ENCODE data around the gene TCF19.

Gene TCF19, protein sequence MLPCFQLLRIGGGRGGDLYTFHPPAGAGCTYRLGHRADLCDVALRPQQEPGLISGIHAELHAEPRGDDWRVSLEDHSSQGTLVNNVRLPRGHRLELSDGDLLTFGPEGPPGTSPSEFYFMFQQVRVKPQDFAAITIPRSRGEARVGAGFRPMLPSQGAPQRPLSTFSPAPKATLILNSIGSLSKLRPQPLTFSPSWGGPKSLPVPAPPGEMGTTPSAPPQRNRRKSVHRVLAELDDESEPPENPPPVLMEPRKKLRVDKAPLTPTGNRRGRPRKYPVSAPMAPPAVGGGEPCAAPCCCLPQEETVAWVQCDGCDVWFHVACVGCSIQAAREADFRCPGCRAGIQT

DNA sequence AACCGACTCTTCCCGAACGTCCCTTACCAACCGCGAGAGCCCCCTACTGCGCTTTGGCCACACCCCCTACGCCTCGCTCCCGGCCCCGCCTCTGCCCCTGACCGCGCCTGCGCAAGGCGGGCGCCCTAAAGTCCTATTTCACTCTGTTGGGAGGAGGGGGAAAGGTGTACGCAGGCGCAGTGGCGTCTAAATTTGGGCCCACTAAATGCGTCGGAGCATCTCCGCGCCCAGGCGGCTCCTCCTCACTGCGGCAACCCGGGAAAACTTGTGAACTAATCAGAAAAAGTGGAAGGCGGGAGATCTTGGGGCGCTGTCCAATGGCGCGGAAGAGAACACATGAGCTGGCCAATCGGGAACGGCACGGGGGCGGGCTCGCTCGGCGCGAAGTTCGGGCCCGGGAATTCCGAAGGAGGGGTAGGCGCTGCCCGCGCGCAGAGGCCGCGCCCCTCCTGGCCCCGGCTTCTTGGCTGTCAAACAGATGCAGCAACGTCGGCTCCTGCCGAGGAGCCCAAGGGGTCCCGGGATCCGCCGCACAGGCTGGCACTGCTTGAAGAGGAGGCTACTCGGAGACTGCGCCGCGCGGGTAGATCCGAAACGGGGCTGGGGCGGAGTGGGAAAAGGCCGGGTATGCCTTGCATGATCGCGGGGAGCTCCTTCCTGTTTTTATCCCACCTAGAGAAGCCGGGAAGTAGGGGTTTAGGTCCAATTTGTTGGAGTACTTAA lies at the start of gene TCF19:
TCF19 (plus strand) TSS at position 450 of the 723 bp plus-strand sequence. CDS start 881 bp downstream, outside the sequence.
- peak; percentile 99 for DNase-seq

DNA sequence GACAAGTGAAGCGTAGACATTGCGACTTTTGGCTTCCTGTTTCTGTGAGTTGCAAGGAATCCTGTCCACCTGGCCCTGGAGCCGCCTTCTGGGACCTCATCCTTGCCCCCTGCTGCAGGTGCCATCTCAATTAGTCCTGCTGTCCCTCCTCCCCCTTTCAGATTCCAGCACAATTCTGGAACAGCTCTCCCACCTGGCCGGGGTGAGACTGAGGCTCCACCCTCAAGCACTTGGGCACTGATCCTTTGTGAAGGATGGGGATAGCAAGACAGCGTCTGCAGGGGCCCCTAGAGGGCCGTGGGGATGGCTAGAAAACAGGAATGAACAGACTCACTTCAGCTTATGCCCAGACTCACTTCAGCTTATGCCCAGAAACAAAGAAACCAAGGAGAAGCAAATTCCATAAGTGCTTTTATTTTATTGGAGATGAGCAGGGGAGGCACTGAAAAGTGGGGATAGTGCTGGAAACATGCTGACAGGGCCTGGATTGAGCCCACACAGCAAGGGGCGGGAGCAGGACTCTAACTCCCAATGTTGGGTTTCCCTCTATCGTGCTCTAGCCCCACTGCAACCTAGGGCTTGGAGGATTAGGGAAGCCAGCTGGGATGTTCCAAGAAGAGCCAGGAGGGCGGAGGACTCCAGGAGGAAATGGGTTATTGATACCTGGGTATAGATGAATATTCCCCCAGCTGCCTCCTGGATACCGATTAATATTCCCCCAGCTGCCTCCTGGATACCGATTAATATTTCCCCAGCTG lies 47.4 kb upstream of the TCF19 start:
- no peak for DNase-seq

DNA sequence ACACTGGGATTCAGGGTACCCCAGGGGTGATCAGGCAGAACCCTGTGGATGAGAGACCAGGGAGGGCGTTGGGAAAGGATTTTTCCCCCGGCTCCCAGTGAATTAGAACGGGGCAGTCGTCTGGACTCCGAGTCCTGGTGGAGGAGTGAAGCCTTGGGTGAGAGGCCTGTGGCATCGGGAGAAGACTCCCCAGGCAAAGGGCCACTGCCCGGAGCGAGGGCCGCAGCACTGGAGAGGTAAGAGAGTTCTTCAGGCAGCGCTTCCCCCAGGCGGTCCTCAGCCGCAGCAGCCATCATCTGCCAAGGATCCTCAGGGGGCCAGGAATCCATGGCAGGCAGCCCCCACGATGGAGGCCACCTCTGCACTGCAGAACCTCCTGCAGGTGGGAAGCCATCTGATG lies 46.7 kb upstream of the TCF19 start:
- no peak for DNase-seq

DNA sequence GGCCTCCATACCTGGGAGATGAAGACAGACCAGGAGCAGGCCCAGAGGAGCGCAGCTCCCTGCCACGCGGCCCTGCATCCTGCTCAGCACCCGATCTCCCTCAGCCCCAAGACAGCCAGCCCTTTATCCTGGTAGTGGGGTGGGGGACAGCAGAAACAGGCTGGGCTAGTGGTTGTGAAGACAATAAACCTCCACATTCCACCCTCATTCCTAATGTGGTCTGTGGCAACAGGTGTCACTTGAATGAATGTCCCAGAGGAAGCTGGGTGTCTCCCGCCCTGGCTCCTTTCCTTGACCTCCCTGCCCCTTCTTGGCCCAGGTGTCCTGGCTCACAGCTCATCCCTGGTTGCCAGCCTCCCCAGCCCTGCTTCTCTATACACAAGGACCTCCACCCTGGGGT lies 45.9 kb upstream of the TCF19 start, which contains the start of gene C6orf15:
C6orf15 (minus strand) TSS at position 98 of the 400 bp plus-strand sequence; CDS start at position 78, 20 bp downstream.
- no peak for DNase-seq

DNA sequence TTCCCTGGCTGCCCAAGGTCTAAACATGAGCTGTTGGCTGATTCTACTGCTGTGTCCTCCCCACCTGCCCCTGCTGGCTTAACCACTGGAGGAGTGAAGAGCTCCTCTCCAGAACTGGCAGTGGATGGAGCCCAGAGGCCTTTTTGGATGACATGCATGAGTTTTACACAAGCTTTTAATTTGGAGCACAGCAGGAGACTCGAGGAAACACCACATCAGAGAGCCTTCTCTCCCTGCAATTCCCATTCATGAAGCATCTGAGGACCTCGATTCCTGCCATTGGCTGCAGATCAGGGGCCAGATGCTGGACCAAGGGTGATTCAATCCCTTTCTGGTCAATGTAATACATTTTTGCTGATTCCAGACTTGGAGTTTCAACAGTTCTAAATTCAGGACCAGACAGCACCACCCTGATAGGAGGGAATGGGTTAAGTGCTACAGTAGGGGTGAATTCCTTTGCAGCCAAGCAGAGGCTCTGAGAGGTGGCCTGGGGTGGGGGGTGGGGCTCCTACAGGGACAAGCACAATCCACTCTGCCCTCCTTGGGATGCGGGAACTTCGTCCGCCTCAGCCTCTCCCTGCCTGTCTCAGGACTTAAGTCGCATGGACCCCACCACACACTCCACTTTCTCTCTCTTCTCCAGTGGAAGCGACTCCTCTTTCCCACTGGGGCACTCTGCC lies 44.4 kb upstream of the TCF19 start:
- DNase-seq: no peak

DNA sequence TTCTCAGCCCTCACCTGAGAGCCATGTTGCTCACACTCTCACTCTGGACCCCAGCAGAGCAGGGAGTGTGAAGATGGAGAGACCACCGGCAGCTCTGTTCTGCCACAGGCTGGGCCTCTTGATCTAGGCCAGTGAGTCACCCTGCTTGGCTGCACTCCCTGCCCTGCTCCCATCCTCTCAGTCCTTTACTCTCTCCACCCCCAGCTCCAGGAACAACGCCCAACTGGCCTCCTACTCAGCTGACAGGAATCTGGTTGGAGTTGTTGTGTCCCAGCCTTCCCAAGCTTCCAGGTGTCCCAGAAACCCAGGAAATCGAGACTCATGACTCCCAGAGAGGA lies 43.9 kb upstream of the TCF19 start, which contains the start of gene PSORS1C1:
PSORS1C1 (plus strand) TSS at position 260 of the 338 bp plus-strand sequence. CDS start 14,833 bp downstream, outside the sequence.
- DNase-seq: no peak

DNA sequence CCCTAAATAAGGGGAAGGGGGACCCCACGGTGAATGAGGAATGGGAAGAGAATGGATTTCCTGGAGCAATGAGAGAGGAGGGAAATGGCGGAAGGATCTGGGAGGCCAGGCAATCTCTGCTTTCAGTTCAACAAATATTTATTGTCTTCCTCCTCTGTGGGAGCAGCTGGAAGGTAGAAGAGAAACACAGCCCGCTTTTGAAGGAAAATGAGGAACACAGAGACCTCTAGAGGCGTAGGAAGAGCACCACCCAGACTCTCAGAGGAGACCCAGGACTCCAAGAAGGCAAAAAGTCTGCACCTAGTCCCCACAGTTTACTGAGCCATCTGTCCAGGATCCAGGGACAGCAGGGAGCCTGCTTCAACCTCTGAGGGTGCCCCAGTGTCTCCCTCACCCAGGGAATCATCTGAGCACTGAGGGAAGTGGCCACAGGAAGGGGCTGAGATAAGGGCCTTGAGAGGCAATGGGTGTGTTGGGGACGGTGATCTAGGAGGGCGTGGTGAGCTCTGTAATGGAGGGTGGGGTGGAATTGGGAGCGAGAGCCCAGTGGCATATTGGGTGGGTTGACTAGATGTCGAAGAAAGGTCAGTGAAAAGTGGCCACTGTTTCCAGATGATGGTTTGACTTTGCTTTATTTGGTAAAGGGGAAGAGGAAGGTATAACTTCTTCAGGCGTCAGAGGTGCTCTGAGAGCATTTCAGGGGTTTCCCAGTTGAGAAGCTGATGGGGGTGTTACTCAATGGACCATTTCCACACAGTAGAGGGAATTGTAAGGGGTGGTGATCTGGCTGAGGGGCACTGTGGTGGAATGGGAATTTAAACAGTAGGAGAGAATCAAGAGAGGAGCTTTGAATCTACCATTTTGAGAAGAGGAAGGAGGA lies 43.2 kb upstream of the TCF19 start:
- DNase-seq: no peak

DNA sequence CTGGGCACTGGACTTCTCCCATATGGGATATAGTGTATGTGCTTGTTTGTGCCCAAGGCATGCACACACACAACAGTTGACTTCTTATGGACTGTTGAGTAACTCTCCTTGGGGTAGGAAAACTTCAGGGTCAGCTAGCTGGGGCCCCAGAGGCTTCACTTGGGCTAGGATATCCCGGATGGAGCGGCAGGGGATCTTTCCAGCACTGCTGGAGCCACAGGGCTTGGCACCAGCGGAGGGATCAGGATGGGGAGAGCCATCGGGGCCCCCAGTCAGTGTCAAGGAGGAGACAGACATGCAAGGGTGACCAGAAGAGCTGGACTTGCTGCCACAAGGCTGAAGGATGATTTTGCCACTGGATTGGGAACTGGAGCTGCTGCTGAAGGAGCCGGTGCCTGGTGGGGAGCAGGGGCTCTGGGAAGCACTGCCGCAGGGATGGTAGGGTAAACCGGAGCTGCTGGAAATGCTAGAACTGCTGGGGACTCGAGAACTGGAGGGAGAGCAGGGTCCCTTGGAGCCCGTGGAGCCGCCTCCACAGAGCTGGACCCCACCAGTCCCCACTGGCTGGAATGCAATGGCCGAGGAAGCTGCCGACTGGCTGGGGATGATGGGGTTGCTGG lies 42.3 kb upstream of the TCF19 start:
- DNase-seq: no peak

DNA sequence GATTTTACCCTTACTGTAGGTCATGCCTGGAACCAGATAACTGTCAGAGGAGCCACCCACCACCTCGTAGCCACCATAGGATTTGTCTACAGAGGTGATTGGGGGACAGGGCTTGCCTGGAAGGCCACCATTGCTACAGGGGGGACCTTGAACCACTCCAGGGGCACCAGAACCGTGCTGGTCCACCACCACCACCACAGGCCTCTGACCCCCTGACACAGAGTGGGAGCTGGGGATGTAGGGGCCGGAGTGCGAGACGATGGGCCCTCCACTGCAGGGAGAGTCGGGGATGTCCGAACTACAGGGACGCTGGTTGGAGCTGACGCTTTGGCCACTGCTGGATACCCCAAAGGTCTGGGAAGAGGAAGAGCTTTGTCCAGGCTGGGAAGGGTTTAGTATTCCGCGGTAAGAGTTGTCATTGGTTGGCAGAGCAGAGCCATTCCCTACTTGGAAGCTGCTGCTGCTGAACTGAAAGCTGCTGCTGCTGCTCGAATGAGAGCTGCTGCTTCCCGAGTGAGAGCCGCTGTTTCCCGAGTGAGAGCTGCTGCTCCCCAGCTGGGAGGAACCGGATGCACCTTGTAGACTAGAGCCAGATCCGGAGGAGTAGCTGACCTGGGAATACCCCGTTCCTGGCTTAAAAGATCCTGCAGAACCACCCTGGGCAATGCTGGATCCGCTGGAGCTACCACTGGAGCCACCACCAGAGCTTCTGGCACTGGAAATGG lies 41.6 kb upstream of the TCF19 start:
- no peak for DNase-seq

DNA sequence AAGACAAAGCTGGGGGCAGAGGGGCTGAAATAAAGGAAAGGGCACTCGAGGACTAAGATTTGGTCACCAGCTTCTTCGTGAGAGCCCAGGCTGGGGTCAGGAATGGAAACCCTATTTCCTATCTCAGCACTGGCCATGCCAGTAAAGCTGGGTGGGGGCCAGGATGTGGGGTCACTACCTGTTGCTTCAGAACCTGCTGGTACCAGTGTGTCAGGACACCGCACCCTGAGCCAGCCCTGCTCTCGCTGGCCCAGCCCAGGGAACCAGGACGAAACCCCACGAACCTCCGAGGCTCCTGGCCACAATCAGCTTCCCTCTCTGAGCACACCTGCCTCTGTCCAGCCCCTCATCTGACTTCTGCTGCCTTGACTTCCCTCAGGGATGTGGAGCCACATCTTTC lies 40.2 kb upstream of the TCF19 start:
- DNase-seq: no peak

DNA sequence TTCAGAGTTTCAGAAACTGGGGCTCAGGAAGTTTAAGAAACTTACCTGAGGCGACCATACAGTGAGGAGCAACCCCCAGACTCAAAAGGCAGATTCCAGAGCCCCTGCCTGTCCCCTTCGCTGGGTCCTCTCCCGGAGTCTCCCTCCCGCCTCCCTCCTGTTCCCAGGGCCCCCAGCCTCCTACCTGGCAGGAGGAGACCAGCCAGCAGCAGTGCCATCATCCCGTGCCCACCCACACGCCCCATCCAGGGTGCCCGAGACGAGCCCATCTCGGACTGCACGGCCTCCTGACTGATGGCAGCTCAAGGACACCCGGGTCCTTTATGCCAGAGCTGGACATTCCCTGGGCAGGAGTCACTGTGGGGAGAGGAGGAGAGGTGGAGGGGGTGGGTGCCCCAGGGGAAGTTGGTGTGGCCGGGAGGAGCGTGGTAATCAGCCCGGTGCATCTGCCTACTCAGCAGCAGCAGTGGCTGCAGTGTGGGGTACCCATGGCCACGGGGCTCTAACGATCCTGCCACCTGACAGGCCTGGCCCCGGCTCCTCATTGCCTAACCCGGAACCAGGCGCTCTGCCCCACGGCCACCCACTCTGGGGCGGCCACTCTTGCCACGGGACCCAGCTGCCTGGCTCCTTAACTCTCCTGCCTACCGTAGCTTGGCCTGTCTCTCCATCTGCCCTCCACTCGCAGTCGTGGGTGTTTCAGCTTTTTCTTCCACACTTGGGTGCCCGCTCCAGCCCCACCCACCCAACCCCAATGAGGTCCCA lies 38.1 kb upstream of the TCF19 start, which contains the start of gene CDSN:
CDSN (minus strand) TSS at position 296 of the 765 bp plus-strand sequence; CDS start at position 269, 27 bp downstream.
- DNase-seq: no peak

DNA sequence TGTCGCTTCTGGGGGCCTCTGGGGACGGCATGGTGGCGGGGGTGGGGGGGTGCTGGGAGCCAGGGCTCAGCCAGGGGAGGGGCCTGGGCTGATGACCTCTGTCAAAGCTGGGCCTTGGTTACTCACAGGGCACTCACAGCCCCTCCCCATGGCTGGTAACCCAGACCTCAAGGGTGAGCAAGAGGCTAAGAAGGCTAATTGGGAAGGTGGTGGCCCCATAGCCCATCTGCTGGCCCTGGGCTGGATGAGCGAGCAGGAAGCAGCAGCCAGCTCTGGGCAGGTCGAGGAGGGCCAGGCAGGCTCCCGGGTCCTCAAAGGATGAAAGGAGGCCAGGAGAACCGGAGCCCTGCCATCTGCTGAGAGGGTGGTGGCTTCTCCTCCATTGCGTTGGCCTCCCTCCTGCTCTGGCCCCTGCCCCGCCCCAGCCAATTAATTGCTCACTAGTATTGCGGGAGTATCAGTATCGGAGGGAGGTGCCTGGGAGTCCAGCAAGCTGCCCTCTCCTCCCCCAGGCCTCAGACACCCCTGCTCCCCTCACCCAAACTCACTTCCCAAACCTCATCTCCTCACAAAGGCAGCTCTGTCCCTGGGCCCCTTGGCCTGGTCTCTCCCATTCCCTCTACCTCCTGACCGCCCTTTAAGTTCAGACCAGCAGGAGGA lies 37.1 kb upstream of the TCF19 start:
- no peak for DNase-seq

DNA sequence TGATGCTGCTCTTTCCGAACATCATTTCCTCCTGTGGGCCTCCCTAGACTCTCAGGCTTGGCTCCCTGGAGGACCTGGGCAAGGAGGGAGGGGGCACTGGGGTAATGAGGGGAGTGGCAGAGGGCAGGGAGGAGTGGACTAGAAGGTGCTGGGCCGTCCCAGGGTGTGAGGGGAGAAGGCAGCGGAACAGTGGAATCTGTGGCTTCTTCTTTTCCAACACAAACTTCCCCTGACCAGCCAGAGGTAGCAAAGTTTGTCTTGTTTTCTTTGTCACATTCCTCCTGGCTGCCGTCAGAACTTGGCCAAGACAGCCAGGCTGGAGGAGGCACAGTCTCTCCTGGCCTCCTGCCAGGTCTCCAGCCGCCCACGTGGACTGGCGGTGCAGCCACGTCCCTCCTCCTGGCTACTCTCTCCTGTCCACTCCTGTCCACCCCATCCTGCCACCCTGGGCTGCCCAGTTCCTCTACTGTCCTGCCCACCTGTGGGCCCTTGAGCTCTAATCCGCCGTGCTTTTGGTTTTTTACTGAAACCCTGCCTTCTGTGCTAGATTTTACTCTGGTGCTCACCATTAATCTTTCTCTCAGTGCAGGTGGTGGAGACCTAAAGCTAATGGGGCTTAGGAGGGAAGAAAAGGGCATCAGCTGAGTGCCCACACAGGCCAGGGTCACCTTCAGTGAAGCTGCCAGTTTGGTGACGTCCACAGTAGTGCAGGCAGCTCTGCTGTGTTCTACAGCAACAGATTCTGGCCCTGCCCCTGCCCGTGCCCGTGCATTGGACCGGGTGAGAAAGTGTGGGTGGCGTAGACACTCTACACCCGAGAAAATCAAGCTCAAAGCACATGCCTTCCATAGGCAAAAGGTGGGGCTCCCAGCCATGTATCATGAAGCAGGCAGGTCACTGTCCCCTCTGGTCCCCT lies 35.3 kb upstream of the TCF19 start:
- DNase-seq: no peak

DNA sequence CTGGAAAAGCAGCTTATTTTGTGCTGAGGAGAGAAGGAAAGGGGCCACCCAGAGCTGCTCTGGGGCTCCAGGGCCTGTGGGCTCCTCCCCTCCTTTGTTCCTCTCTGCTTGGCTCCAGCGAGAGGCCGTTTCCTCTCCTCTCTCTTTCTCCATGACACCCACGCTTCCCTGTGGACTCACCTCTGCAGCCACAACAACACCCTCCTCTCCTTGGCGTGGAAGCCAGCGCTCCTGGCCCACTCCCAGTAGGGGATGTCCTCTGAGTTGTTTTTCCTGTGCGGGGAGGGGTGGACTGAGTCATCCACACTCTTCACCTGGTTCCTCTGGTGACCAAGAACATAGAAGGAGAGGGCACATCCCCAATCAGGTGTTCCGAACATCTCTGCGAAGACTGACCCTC lies 33.2 kb upstream of the TCF19 start:
- DNase-seq: no peak

DNA sequence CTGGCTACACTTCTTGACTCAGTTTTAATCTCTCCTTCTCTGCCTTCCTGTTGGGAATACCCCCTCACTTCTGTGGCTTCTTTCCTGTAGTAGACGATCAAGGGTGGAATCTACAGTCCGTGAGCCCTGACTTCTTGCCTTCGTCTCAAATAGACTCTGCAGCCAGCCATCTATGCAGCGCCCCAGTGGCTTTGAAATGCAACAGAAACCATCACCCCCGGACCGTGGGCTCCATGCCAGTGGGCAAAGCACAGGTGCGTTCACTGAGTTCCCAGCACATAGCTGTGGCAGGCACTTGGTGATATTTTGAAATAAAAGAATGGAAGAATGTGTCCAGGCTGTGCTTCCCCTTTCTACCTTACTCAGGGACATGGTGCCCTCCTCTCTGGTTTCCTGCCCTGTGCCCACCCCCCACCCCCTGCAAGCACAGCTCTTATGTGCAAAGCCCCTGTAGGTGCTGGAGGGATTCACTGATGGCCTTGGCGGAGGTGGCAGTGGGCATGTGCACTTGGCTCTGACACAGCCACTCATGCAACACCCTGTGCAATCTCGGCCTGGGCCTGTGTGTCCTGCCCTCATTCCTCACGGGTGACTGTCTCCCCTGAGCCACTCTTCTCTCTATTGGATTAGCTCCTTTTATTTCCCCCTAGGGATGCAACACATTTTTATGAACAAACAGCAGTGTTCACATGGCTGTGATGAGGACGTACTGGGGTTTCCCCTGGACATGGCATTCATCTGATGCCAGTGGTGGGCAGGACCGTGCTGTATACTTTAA lies 32.6 kb upstream of the TCF19 start:
- no peak for DNase-seq

DNA sequence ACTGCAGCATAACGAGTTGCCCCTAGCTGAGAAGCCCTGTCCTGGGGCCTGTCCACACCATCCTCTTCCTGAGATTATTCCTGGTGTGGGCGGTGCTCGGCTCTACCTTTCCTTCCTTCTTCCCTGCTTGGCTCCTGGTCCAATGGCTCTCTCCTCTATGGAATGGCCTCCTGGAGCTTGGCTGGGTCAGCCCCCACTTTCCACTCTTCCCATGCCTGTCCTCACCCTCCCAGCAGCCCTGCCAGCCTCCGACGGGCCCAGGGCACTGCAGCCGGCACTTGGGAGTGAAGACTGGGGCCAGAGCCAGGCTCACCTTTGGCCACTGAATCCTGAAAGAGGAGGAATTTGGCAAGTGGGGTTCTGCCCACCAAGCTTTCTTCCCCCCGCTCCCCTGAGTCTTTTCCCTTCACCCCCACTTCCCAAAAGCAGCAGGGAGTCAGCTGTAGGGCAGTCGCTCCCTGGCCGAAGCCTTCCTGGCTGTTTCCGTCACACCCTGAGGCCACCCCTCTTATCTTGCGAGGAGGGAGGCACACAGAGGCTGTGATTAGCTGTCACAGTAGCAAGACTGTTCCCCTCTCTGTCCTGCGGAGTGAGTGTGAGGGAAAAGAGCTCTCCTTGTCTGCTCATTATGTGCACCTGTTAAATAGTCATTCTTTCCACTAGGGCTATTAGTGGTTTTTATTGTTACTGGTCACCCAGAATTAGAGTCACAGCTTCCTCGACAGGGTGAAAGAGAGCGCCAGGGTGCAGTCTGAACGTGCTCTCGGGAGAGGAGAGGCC lies 31.8 kb upstream of the TCF19 start:
- no peak for DNase-seq
